Kidney (tissue), 14 donors: ENCODE measurements around the gene CTIF. TPM values are rescaled to one million over a fixed set of nuclear protein-coding genes. Genes with fewer than 3 reads are reported as not detected.

Experiments used
- DNase-seq, 5 donors: peaks; one replicate each; pipeline ENCODE4 v3.0.0-alpha.2; 2013 to 2020
- FAIRE-seq: peaks from 2 replicates; lab custom pipeline; 2012; peaks lifted over from hg19 to GRCh38; lab: Jason Lieb, UNC
- H3K27ac ChIP-seq, 2 donors: one replicate each; pipeline ENCODE4 v1.7.0; 2013; ENCODE audit warnings: low read depth in 2 of 2, low read length in 2 of 2, inconsistent platforms in 1 of 2
- H3K27me3 ChIP-seq: one replicate; pipeline ENCODE4 v1.7.1; 2013; ENCODE audit warnings: low read length, inconsistent platforms; ENCODE audit not compliant: control insufficient read depth, insufficient read depth
- H3K36me3 ChIP-seq, 3 donors: one replicate each; pipeline versions ENCODE4 v1.7.0 to v1.7.1; 2013; ENCODE audit warnings: low read length in 3 of 3, control low read depth in 1 of 3, inconsistent platforms in 1 of 3; ENCODE audit not compliant: insufficient read depth in 3 of 3, control insufficient read depth in 2 of 3
- H3K4me1 ChIP-seq, 3 donors: one replicate each; pipeline versions ENCODE4 v1.7.0 to v1.7.1; 2013; ENCODE audit warnings: low read length in 3 of 3, inconsistent platforms in 1 of 3, low read depth in 1 of 3; ENCODE audit not compliant: control insufficient read depth in 2 of 3, insufficient read depth in 2 of 3
- H3K4me3 ChIP-seq, 3 donors: one replicate each; pipeline versions ENCODE4 v1.7.0 to v1.8.1; 2013; ENCODE audit warnings: low read length in 3 of 3, control low read depth in 1 of 3, inconsistent platforms in 1 of 3
- H3K9ac ChIP-seq, 3 donors: one replicate each; pipeline versions ENCODE4 v1.7.0 to v1.7.1; 2013; ENCODE audit warnings: low read length in 3 of 3, control low read depth in 1 of 3, inconsistent platforms in 1 of 3
- H3K9me3 ChIP-seq, 3 donors: one replicate each; pipeline versions ENCODE4 v1.7.0 to v1.7.1; 2013; ENCODE audit warnings: low read length in 3 of 3, control low read depth in 1 of 3, inconsistent platforms in 1 of 3; ENCODE audit not compliant: control insufficient read depth in 2 of 3, insufficient read depth in 1 of 3
- CTCF ChIP-seq: IDR thresholded peaks from 3 replicates; pipeline ENCODE4 v1.5.1; 2012; ENCODE audit warnings: mild to moderate bottlenecking, moderate library complexity, borderline replicate concordance; ENCODE audit not compliant: insufficient read depth; ENCODE audit errors: extremely low read depth
- intact Hi-C: fragments of 100-400 bp; cut with DNase I; formaldehyde crosslinking; loops from one replicate; pipeline ENCODE4 v1.11.1; 2022
- polyA plus RNA-seq: library from polyadenylated mRNA; stranded (reverse); fragments of 350-450 nt; fragmentation: Illumina TruSeq; extraction: RNeasy Lipid Tissue Mini Kit (QIAGEN cat#74804); gene quantifications from one replicate; pipeline ENCODE4 v1.2.3, GENCODE V29; 2014; ENCODE audit warnings: low read depth, low replicate concordance; ENCODE audit not compliant: insufficient read depth
- total RNA-seq: library from RNA; stranded (reverse); fragmentation: NEBNext Ultra II Directional; extraction: Animal tissue kit (Norgen Biotek cat#: 25700); gene quantifications from one replicate; pipeline ENCODE4 v1.2.1, GENCODE V29; 2021
- donor health status: control.
- donor health status: control.
- donor health status: control.
- donor health status: control.
- donor health status: control.
- donor health status: DM: yes; HTN: yes; CAD: no.
- donor health status: Normal renal cell carcinoma (clear cell type).

The CTIF gene
- total and polyA plus RNA-seq, 2 donors from 2014 or later: 37.3 to 41.9 TPM

- FAIRE-seq: no peak
- no peaks in the 10 kb centered on the region for H3K27me3 ChIP-seq
- peak in 3 of 5 donors; percentile 60 to 93 (median 60) for DNase-seq
- H3K36me3 ChIP-seq: no peaks in the 10 kb centered on the region
- peaks cover 0 to 9% (median 6%) of the 10 kb centered on the region in 3 donors for H3K4me1 ChIP-seq
- H3K27ac ChIP-seq: peak overlapping the region; percentile 59 to 66
- no peak for TF ChIP-seq CTCF
- no peak overlapping the region for H3K9ac ChIP-seq
- no peak overlapping the region for H3K4me3 ChIP-seq
- no peaks in the 10 kb centered on the region for H3K9me3 ChIP-seq
- intact Hi-C loops: no loop called here
Measured at GRCh38 chr18:48790226-48790863, 251.5 kb downstream of the CTIF start.

GRCh38 chr18:48790869-48791635 is 252.2 kb downstream of the CTIF start:
- Histone ChIP-seq H3K4me1 (peaks cover 0 to 9% (median 6%) of the 10 kb centered on the region in 3 donors), H3K27ac (peak overlapping the region; percentile 59 to 66), H3K9me3 (no peaks in the 10 kb centered on the region), H3K27me3 (no peaks in the 10 kb centered on the region), H3K36me3 (no peaks in the 10 kb centered on the region), H3K4me3 (no peak overlapping the region), H3K9ac (no peak overlapping the region)
- intact Hi-C loops: no loop called here
- DNase-seq: peak in 3 of 5 donors; percentile 7 to 58 (median 25)
- TF ChIP-seq CTCF: no peak
- FAIRE-seq: no peak

- Histone ChIP-seq H3K27ac (no peak overlapping the region), H3K4me3 (no peak overlapping the region), H3K36me3 (no peaks in the 10 kb centered on the region), H3K4me1 (peaks cover 0 to 9% (median 6%) of the 10 kb centered on the region in 3 donors), H3K27me3 (no peaks in the 10 kb centered on the region), H3K9me3 (no peaks in the 10 kb centered on the region), H3K9ac (no peak overlapping the region)
- DNase-seq (peak in 2 of 5 donors; percentile 5 to 25), FAIRE-seq (no peak)
- intact Hi-C loops: no loop called here
- TF ChIP-seq CTCF: no peak
Measured at GRCh38 chr18:48791636-48792105, 252.8 kb downstream of the CTIF start.
